Stimulated activated CD4-positive, alpha-beta T cell treated with anti-CD3 and anti-CD28 coated beads, Interleukin-1b, Interleukin-23, amount 100 ng/mL, for 24 hours (primary cell): ENCODE results near the gene PAQR9.

ENCODE experiments used
- DNase-seq, 4 experiments: peaks; one replicate each; pipeline ENCODE4 v3.0.0-alpha.2; 2020; ENCODE audit warnings: low read depth in 4 of 4, low spot score in 1 of 4

The PAQR9 gene

DNA sequence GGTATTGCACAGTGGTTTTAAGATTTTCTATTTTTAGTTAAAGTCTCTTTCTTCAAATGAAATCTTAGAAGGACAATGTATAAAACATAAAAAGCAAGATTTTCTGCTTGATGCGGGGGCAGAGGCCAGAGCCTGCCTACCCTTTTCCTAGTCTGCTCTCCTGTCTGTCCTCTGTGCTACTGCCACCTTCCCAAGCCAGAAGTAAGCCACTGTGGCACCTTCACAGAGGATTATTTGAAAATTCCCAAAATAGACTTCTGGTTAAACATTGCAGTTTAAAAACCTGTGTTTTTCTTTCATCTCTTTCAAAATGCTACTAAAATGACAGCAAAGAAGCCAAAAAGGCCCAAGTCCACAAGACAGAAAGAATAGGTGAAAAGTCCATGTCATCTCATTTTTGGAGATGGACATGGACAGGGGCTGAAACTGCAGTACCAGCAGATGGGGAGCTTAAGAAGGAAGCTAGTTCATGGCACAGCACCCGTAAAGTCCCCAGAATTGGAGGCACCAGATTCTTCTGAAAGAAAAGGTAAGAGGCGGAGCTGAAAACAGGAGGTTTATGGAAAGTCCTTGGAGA is 37.0 kb downstream of the PAQR9 start:
- no peak for DNase-seq

DNA sequence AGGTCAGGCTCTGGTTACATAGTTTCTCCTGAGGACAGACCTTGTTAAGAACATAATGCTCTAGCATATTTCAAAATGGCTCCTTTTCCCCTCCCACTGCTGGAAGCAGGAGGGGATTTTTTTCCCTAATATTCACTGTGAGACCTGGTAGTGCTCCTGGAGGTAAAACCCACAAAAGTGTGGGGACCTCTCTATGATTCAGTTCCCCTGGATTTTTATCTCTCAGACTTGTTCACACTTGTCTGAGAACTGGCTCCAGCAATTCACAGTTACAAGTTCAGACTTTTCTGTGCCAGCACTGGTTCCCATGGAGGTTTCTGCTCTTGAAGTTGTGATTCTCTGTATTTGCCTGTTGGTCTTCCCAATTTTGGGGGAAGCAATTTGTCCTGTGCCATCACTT is 38.3 kb downstream of the PAQR9 start:
- no peak for DNase-seq

GRCh38 chr3:142923694-142924093 is 39.8 kb downstream of the PAQR9 start:
- no peak for DNase-seq

DNA sequence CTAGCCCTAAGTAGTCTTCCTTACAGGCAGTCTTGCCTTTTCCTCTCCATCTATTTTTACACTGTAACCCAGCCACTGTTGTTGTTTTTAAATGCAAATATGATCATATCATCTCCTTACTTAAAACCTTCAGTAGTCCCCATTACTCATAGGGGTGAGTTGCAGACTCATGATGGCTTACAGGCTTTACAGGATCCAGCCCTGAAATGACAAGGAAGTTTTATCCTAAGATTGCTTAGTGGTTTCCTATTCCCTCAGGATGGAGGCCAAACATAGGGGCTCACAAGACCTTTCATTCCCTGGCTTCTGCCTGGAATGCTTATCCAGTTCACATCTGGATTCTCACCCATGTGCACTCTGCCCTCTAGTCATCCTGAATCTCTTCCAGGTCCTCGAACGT is 46.9 kb downstream of the PAQR9 start:
- no peak for DNase-seq

GRCh38 chr3:142915636-142916035 is 47.8 kb downstream of the PAQR9 start:
- DNase-seq, result no peak

GRCh38 chr3:142914286-142914811 is 49.1 kb downstream of the PAQR9 start:
- no peak for DNase-seq

- DNase-seq, result no peak
Measured at GRCh38 chr3:142913432-142913831, 50.0 kb downstream of the PAQR9 start.

DNA sequence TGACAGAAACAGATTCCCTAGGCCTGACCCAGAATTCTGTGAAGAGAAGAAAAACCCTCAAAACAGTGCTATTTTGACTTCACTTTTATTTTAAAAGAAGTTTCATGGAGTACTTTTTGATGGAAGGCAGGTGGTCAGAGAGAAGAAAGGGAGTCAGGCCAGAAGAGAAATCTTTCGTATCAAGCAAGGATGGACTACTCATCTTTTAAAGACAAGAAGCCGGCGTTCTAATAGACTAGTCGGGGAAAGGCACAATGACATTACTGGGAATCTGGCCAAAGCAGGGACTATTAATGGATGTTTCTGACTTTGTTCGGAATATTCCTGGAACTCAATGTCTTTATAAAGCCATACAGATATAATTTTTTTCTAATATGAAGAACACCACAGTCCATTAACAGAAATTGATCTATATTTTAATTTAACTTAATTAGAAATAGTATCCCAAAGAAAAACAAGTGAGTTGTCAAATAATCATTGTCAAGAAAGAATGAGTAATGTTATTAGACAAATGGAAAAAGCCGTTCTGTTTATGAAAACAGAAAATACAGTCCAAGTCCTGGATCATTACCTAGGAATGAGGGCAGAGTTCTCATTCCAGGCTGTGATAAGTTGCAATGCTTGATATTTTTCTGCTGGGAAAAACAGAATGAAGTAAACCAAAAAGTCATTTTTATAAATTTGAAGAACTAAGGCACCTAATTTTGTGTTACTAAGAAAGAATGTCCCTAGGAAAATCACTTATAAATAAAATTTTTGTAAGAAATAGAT is 50.9 kb downstream of the PAQR9 start:
- DNase-seq, result no peak
